Activated T-helper 1 cell treated with Interleukin-2 at 50 U/mL for 16 hours (primary cell): Measurements from ENCODE around the gene MEGF8.
"Not testable (repeated sequence)": the region's sequence is repeated elsewhere in the genome, so short reads cannot be mapped to it uniquely, and the experiment has no call there.

Experiments
- DNase-seq: peaks from one replicate; pipeline ENCODE4 v3.0.0-alpha.2; 2020; ENCODE audit warnings: low read depth

Gene MEGF8

DNA sequence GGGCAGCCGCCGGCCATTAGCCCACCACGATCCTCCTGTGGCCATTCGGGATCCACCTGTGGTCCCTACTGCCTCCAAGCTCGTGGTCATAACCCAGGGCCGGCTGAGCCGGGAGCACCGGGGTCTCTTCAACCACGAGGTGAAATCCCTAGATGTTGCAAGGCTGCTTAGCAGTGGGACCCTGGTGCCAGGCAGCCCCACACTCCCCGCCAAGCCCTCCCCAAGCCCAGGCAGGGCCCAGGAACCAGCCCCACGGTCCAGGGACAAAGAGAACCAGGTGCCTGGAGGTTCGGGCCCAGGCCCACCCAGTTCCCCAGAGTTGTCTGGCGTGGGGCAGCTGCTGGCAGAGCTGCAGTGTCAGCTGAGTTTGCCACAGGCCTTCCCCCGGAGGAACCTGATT lies 15.7 kb upstream of the MEGF8 start:
- DNase-seq: no peak

GRCh38 chr19:42311657-42312056 lies 13.8 kb upstream of the MEGF8 start:
- no peak for DNase-seq

DNA sequence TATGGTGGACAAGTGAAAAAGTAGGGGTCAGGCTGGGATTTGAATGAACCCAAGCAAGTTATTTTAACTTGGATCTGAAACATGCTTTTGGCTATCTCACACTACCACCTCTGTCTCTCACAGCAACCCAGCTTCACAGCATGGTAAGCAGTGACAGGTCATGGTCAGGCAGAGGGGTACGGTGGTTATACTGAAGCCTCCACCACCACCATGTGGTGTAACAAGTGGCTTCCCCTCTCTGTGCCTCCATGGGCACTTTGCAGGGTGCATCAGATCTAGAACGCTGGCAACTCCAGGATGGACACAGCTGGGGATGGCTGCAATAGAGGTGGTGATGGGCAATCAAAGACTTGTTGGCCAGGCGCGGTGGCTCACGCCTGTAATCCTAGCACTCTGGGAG lies 13.1 kb upstream of the MEGF8 start:
- no peak for DNase-seq

DNA sequence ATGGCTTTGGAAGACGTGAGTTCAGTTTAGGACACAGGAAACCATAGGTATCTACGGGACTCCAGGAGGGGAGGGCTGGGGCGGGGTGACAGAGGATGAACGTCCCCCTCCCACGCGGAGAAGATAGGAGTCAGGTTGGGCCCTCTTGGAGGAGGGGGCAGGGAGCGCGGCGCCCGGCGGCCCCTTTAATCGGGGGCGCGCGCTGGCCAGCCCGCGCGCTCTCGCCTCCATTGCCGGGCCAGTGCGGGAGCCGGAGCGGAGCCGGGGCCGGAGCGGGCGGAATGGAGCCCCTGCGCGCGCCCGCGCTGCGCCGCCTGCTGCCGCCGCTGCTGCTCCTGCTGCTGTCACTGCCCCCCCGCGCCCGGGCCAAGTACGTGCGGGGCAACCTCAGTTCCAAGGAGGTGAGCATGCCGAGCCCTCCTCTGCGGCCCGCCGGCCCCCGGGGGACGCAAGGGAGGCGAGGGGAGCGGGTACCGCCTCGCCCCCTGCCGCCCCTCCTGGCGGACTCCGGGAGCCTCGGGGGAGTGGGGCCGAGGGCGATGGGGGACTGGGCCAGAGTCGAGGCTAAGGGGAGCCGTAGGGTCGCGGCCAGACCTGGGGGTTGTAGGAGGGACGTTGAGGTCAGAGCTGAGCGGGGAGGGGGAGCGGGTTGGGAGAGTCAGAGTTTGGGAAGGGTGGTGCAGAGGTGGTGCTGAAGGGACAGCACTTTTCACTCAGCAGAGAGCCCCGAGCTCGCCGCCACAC lies 12.2 kb upstream of the MEGF8 start, which contains the start of gene TMEM145:
TMEM145 (plus strand) TSS at position 214 of the 744 bp plus-strand sequence; CDS start at position 282, 68 bp downstream.
- no peak for DNase-seq

DNA sequence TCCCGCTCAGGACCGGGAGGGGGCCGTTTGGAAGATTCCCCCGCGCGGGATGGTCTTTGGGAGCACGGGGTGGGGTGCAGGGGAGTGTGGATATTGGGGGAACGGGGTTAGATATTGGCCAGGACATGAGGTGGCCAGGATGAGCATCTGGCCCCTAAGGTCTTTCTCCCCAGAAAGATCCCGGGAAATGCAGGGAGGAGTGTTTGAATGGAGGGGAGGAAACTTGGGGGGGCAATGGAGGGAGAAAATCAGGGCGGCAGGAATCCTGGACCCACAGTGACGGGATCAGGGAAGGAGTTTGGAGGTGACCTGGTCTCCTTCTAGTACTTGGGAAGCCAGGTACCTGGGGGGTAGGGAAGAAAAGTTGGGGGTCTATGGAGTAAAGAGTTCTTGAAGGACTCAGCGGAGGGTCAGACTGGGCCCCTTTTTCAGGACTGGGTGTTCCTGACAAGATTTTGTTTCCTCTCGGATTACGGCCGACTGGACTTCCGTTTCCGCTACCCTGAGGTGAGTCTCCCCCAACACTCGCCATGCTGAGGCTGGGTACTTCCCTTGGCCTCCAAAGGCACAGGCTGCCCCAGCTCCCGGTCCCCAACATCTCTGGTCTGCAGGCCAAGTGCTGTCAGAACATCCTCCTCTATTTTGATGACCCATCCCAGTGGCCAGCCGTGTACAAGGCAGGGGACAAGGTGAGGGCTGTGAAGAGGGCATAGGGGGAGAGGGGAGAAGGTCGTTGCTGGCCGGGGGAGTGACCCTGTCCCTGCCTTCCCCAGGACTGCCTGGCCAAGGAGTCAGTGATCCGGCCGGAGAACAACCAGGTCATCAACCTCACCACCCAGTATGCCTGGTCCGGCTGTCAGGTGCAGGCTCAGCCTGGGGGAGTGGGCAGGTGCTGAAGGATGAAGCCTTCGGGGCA lies 11.3 kb upstream of the MEGF8 start:
- no peak for DNase-seq

DNA sequence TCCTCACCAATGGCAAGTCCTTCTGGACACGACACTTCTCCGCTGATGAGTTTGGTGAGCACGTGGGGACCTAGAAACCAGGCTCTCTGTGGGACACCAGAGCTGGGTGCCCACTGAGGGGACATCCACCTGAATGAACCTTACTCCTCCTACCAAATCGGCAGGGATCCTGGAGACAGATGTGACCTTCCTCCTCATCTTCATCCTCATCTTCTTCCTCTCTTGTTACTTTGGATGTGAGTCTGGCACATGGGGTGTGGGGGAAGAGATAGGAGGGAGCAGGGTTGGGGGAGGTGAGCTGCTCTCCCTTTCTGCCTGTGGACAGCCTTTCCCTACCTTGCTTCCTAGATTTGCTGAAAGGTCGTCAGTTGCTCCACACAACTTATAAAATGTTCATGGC lies 10.4 kb upstream of the MEGF8 start:
- DNase-seq: no peak

DNA sequence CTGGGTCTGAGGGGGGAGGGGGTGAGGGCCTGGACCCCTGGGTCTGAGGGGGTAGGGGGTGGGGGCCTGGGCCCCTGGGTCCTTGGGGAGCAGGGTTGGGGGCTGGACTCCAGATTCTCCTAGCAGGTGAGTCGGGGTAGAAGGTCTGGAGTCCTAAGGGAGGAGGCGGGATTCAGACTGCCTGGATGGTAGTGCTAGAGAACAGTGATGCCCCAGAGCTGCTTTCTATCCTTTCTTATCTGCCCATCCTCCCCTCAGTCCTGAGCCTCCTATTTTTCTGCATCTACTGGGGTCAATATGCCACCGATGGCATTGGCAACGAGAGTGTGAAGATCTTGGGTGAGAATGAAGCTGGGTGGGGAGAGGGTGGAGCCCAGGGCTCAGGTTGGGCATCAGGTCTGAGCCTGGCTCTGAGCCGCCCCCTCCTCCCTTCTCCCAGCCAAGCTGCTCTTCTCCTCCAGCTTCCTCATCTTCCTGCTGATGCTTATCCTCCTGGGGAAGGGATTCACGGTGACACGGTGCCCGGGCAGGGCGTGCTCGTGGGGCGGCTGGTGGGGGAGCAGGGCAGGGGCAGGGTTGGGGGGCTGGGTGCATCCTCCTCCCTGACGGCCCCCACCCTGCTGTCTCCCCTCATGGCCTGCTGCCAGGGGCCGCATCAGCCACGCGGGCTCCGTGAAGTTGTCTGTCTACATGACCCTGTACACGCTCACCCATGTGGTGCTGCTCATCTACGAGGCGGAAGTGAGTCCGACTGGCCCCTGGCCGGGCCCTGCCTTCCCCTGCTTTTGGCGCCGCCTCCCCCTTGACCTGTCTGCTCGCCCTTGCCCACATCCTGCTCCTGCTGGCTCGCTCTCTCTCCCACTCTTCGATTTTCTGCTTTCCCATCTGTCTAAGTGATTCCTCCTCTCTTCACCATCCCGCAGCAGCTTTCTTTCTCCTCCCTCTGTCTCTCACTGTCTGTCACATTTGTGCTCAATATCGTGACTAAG lies 8.9 kb upstream of the MEGF8 start:
- no peak for DNase-seq

GRCh38 chr19:42317535-42317934 lies 7.9 kb upstream of the MEGF8 start:
- no peak for DNase-seq

DNA sequence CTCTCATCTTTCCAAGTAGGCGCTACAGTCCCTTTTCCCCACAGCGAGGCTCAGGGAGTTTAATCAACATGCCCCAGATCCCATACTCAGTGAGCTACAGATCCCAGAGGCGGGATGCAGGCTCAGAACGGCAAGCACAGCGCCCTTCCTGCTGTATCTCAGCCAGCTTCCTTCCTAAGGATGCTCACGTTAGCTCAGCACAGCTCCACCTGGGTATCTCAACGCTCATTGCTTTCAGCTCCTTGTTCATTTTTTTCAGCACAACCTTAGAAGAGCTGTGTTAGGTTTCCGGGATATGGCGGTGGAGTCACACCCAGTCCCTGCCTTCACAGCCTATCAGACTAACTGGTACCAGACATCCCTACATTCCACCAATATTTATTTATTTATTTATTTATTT lies 3.1 kb upstream of the MEGF8 start:
- no peak for DNase-seq

DNA sequence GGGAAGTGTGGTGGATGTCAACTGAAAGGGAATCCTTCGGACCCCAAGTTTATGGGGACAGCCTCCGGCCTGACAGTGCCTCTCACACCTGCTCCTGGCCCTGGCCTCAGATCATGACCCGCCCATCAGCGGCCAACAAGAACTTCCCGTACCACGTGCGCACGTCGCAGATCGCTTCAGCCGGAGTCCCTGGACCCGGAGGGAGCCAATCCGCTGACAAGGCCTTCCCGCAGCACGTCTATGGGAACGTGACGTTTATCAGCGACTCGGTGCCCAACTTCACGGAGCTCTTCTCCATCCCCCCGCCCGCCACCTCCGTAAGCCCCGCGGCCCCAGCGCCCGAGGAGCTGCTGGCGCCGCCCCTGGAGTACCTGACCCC lies 2.0 kb upstream of the MEGF8 start:
- DNase-seq: no peak

GRCh38 chr19:42323852-42324654 lies 1.4 kb upstream of the MEGF8 start:
- DNase-seq: no peak

- no peak for DNase-seq
Observed at GRCh38 chr19:42324655-42325307, 654 bp upstream of the MEGF8 start.

DNA sequence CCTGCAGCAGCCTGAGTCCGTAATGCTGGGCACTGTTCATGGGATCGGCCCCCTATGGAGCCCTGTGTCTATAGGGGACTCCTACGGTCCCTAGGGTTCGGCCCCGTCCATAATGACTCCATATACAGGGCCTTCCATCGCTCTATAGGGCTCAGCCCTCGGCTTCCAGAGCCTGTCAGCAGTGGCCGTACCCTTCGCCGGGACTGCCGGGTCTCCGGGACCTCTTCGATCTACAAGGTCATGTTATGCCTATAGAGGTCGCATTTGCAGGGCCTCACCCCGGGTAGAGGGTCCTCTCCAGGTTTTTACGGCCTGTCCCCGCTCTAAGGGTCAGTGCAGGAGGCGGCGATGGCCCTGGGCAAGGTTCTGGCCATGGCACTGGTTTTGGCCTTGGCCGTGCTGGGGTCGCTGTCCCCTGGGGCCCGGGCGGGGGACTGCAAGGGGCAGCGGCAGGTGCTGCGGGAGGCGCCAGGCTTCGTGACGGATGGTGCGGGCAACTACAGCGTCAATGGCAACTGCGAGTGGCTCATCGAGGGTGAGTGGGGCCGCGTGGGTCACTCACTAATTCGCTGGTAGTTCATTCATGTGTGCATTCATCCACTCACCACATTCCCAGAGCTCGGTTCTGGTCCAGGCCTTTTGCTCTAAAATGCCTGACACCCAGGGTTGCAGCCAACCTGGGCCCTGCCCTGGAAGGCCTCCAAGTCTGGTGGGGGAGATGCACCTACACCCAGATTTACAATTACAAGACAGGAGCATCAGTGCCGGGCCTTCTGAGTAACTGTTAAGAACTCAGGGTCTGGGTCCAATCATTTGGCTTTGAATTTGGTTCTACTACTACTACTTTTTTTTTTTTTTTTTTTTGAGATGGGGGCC lies 699 bp downstream of the MEGF8 start:
- no peak for DNase-seq

DNA sequence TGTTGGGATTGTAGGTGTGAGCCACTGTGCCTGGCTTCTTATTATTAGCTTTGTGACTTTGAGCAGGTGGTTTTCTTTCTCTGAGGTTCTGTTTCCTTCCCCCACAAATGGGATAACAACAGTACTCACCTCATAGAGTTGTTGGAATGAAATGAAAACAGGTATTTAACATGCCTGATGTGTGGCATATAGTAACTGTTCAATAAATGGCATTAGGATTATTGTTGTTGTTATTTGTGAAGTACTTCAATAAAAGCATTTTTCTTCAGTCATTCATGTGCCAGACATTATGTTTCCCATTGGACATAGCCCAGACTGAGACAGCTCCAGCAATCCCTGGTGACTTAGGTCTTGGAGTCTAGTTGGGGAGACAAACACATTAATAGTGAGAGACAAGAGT lies 1.5 kb downstream of the MEGF8 start:
- DNase-seq: no peak

DNA sequence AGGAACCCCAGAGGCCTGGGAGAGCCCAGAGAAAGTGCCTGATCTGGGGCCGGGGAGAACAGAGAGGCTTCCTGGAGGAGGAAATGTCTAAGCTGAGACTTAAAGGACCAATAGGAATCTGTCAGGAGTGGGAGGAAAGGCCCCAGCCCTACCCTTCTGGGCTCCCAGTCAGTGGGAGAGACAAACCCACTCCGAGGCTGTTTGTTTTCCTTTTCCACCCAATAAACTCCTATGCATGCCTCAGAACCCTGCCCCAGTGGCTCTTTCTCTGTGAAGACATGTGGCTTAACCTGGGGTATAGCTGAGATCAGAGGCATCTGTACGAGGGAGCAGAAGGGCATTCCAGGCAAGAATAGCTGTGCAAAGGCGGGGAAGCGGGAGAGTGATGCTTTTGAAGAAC lies 1.9 kb downstream of the MEGF8 start:
- DNase-seq: no peak

DNA sequence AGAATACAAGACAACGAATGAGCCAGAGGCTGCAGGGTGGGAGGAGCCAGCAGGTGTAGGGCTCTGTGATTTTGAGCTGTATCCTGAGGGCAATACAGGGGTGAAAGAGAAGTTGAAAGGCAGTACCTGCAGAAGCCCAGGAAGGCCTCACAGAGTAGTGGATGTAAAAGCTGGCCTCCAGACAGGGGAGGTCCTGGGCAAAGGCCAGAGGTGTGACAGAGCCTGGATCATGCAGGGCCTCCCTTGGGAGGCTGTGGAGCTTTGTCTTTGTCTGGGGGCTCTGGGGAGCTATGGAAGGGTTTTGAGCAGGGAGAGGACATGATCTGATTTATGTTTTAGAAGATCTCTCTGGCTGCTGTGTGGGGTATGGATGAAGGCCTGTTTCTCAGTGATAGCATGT lies 2.7 kb downstream of the MEGF8 start:
- no peak for DNase-seq

- no peak for DNase-seq
Observed at GRCh38 chr19:42328854-42329253, 3.4 kb downstream of the MEGF8 start.

- DNase-seq: no peak
Observed at GRCh38 chr19:42330241-42330711, 4.8 kb downstream of the MEGF8 start.

DNA sequence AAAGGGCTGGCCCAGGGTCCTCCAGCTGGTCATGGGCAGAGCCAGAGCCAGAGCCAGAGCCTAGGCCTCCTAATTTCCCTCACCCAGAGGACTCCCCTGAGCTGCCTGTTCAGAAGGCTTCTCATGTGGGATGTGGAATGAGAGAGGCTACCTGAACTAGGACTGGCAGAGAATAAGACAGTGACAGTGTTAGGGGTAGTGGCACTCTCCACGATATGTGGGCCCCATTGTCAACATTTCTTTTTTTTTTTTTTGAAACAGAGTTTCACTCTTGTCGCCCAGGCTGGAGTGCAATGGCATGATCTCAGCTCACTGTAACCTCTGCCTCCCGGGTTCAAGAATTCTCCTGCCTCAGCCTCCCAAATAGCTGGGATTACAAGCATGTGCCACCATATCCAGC lies 5.9 kb downstream of the MEGF8 start:
- DNase-seq: not testable (repeated sequence)

DNA sequence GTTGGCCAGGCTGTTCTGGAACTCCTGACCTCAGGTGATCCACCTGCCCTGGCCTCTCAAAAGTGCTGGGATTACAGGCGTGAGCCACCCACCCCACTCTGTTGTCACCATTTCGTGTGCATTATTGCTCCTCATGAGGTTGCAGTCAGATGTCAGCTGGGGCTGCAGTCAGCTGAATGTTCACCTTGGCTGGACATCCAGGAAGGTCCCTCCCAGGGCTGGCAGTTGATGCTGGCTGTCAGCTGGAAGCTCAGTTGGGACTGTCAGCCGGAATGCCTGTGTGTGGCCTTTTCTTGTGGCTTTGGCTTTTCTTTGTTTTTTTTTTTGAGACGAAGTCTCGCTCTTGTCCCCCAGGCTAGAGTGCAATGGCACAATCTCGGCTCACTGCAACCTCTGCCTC lies 6.6 kb downstream of the MEGF8 start:
- no peak for DNase-seq
